Raji (cell line): ENCODE measurements around the gene UPK3A.

Experiments
- POLR2A ChIP-seq: IDR thresholded peaks from 2 replicates; pipeline ENCODE4 v1.6.1; 2011; ENCODE audit warnings: low read depth, low read length, control low read depth; ENCODE audit not compliant: insufficient read depth

The UPK3A gene

DNA sequence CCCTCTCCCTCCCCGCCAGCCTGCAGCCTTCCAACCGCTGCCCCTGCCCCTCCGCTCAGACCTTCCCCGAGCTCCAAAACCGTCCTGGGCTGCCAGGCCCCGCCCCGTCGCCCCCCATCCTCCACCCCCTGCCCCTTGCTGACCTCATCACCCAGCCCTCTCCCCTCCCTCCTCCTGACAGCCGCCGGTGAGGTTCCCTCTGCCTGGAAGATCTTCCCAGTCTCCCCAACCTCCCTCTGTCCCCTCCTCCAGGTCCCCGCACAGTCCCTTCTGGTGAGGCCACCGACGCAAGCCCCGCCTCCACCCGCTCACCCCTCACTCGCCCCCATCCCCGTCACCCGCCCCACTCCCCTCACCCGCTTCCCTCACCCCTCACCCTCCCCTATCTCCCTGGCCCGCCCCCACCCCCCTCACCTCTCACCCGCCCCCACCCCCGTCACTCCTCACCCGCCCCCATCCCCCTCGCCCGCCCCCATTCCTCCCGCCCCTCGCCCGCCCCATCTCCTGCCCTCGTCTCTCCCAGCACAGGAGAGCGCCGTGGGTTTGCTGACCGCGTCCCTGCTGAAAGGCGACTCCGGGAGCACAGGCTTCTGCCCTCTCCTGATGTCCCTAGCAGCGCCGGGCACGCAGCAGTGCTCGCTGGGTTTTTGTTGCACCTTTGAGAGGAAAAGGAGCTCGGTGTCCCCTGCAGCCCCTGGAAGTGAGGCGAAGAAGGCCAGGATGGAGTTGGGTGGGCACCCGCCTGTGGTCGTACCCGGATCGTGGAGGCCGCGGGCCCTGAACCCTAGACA, 16.4 kb upstream of the UPK3A start:
- TF ChIP-seq POLR2A, result no peak

DNA sequence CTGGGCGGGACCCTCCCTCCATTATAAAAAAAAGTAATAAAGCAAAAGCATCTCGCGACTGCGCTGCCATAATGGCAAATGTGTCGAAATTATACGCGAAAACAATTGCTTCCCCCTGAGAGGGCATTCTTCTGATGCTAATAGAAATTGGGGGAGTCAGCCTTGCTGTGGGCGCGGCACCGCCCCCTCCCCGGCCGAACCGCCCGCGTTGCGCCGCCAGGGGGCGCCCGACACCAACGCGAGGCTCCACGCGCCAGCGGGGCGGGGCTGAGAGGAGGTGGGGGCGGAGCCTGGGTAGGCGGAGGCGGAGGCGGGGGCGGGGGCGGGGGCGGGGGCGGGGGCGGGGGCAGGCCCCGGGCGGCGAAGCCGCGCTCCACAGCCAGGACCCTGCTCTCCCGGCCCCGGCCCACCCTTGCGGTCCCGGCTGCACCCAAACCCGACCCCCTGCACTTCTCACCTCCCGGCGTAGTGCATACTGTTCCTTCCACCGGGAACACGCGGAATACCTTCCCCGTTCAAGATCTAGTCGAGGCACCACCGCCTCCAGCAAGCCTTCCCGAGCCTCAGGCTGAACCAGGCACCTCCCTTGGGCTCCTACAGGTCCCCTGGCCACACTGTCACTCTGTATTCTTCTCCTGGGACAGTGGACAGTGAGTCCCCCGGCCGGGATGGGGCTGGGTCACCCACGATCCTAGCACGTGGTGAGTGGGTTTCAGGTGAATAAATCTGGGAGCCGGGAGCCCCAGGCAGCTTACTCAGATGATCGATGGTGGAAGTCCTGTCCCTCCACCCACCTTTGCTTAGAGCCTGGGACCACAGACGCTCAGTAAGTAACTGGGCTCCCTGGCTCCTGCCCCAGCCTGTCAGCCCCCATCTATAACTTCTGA, 15.5 kb upstream of the UPK3A start:
- TF ChIP-seq POLR2A, result no peak

DNA sequence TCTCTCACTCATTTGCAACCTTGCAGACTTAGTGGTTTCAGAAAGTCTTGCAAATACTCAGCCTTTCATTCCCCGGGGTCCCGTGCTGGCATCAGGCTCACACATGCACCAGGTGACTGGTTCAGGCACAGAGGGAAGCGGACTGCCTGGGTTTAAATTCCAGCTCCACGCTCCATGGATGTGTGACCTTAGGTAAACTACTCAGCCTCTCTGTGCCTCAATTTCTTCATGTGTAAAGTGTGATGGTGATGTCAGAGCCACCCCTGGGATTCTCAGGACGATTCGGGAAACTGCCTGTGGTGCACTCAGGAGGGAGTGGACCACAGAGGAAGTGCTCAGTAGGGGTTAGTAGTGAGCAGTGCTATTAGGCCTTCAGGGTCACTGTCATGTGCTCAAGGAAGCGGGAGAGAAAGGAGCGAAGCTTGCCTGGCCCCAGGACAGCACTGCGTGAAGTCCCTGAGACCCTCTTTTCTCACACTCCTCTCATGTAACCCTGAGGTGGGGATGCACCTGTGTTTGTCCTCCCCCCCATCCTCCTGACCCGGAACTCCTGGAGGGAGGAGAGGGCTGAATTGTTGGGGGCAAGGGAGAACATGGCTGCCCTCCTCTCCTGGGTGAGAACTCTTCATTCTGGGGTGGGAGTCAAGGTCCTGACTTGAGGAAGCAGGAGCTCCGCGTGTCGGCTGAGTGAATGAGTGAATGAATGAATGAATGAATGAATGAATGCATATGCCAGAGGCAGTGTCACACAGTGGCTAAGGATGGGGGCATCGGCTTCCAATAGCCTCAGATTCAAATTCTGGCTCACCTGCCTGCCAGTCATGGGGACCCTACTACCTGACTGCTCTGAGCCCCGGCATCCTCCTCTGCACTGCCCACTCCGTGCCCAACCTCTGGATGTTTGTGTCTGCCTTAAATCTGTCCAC, 14.4 kb upstream of the UPK3A start:
- TF ChIP-seq POLR2A, result no peak

DNA sequence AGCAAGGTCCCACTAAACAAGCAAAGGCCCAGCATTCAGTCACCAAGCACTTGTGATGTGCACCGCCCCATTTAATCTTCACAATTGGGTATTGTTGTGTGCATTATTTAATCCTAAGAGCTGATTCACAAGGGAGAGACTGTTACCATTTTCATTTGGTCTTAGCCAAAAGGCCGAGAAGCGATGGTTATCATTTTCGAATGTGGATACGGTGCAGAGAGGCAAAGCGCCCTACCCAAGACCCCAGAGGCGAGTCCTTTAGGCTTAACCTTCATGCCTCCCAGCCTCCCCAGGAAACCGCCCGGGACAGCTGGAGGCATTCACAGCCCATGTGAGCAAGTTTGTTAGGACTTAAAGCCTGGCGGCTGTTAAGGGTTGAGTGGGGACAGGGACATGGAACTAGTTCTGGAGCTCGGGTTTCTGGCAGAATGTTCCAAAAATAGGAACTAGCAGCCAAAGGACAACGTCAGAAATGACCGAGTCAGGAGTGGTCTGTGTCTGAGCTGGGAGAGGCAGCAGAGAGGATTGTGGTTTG, 13.0 kb upstream of the UPK3A start:
- TF ChIP-seq POLR2A, result no peak

DNA sequence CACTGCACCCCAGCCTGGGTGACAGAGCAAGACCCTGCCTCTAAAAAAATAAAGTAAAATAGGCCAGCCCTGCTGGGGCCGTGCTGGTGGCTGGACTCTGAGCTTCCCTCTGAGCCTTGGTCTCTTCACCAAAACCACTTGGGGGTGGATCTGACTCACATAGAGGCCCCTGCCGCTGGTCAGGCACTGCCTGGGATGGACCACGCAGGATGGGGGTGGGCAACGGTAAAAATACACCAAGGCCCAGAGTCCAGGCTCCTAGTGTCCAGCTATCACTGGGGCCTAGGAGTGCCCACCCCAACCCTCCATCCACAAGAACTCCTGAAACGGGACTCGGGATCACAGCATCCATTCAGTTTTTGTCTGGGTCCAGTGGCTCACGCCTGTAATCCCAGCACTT, 12.3 kb upstream of the UPK3A start:
- TF ChIP-seq POLR2A, result no peak

DNA sequence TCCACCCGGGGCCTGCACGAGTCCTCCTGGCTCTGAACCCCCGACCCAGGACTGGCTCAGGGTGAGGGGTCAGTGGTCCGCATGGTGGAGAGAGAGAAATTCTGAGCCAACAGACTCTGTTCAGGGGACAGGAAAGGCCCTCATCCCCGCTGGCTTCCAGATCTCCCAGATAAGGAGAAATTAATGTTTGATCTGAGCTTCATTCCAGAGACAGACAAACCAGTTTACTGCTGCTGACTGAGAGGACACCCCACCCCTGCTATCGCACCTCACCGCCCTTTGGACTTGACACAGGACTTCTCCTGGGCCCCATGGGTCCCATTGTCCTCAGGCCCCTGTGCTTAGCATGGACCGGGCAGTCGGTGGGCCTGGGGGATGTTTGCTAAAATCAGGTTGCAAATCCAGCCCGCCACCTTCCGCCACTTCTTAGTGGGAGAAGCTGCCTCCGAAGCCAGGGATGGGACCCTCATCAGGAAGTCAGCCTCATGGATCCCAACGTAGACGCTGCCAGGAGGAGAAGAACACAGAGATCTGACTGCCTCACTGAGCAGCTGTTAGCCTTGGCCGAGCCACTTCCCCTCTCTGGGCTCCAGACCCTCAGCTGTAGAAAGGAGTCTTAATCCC, 11.2 kb upstream of the UPK3A start:
- no peak for TF ChIP-seq POLR2A

DNA sequence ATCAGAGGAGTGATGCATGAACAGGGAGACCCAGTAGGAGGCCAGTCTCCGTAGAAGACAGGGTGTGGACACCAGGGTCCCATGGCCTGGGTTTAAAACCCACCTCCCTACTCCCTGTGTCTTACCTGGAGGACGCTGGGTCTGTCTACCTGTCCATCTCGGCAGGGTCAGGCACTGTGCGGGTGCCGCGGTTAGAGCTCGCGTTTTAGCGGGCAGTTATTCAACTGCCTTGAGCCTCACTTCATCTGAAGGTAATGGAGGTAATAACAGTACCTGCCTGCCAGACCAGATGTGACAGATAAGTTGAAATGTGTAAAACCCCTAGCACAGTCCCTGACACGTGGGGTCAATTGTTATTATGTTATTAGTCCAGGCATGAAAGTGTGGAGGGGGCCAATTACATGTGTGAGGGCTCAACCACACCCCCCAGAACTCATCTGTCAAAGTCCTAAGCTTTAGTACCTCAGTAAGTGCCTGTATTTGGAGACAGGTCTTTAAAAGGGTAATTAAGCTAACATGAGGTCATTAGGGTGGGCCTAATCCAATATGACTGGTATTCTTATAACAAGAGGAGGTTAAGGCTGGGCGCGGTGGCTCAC, 8.1 kb upstream of the UPK3A start:
- TF ChIP-seq POLR2A, result no peak

DNA sequence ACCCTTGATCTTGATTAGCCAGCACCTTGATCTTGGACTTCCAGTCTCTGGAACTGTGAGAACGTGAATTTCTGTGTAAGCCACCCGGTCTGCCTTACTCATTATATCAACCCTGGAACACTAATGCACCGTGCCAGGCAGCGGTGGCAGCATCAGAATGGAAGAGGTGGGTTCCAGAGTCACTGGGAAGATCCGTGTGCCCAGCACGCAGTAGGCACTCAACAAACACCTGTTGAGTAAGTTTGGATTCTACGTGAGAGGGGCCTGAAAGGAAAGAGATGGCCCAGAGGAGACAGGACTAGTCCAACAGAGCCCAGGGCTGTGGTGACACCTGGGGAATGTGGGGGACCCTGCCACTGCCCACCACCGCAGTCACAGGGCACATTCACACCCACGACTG, 6.6 kb upstream of the UPK3A start:
- TF ChIP-seq POLR2A, result no peak

DNA sequence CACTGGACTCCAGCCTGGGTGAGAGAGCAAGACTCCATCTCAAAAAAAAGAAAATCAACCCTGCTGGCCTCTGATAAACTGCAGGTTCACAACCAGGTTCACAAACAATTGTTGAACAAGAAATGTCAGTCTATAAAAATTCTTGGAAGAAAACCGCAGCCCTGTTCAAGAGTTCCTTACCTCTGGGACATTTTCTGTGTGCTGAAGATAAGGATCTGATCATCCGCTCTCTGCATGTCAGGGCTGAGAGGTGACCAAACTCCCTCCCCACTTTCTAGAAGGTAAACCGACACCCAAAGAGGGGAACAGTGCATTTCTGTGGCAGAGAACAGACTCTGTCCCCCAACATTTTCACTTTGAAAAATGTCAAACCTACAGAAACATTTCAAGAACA, 4.2 kb upstream of the UPK3A start:
- no peak for TF ChIP-seq POLR2A

DNA sequence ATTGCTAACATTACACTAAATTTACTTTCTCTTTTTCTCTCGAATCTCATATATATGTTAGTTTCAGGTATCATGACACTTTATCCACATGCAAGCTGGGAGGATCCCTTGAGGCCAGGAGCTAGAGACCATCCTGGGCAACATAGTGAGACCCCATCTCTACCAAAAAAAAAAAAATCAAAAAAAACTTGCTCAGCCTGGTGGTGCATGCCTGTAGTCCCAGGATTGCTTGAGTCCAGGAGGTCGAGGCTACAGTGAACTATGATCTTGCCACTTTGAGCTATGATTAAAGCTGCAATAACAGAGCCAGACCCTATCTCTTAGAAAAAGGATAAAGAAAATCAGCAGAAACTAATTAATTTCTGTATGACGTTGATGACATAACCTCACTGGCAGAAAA, 3.7 kb upstream of the UPK3A start:
- no peak for TF ChIP-seq POLR2A

DNA sequence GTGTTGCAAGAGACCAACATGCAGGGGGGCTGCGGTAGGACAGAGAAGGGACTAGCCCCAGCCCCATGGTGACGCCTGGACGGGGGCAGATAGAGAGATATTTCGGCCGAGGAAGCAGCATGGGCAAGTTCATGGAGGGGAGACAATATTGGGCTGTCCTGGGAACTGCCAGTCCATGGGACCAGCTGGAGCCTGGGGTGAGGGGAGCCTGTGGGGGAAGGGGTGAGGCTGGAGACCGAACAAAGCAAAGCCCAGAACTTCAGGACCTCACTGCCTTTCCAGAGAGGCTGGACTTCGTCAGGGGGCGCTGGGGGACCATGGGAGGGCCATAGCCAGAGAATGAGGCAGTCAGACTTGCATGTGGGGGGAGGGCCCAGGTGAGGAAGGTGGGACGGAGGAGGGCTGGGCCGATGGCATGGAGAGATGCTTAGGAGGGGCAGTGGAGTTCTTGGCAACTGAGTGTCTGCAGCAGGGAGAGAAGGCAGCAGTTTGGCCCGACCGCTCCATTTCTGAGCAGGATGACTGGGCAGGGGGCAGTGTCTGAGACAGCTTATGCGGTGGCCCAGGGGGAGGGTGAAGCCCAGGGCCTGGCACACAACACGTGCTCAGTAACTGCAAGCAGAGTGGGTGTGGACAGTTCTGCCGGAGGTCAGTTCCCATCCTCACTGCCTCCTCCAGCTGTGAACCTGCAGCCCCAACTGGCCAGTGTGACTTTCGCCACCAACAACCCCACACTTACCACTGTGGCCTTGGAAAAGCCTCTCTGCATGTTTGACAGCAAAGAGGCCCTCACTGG, 712 bp downstream of the UPK3A start:
- TF ChIP-seq POLR2A, result no peak

DNA sequence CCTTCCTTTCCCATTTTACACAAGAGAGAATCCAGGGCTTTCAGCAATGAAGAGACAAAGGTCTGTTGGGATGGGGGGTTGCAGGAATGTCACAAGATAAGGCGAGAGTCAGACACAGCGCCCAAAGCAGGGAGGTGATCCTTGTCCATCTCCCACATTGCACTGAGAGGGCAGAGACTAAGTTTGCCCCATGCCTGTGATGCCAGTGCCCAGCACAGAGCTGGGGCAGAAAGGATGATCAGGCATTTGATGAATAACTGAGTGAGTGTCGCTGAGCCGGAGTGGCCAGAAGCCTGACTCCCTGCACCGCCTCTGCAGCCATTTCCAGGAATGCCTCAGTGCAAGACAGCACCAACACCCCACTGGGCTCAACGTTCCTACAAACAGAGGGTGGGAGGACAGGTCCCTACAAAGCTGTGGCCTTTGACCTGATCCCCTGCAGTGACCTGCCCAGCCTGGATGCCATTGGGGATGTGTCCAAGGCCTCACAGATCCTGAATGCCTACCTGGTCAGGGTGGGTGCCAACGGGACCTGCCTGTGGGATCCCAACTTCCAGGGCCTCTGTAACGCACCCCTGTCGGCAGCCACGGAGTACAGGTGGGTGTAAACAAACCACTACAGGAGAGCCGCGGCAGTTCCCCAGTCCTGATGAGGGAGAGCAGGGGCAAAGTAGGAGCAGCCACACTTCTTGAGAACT, 2.3 kb downstream of the UPK3A start:
- no peak for TF ChIP-seq POLR2A
